Choroid plexus epithelial cell (primary cell): ENCODE data around the gene CTNNA3.
"Not testable (repeated sequence)": the region's sequence is repeated elsewhere in the genome, so short reads cannot be mapped to it uniquely, and the experiment has no call there.

Experiments used
- DNase-seq: peaks from one replicate; pipeline ENCODE4 v3.0.0-alpha.2; 2010; ENCODE audit warnings: low read depth
- H3K4me3 ChIP-seq: 2 replicates; pipeline ENCODE4 v1.5.1; 2011; ENCODE audit warnings: low read depth, mild to moderate bottlenecking, control low read depth, low read length, moderate library complexity
- TF ChIP-seq, protein P1 (sequence below): conservative IDR thresholded peaks from 2 replicates; pipeline ENCODE4 v1.5.1; 2011; ENCODE audit warnings: low read depth, mild to moderate bottlenecking, control low read depth, inconsistent platforms, low read length, moderate library complexity

The CTNNA3 gene

DNA sequence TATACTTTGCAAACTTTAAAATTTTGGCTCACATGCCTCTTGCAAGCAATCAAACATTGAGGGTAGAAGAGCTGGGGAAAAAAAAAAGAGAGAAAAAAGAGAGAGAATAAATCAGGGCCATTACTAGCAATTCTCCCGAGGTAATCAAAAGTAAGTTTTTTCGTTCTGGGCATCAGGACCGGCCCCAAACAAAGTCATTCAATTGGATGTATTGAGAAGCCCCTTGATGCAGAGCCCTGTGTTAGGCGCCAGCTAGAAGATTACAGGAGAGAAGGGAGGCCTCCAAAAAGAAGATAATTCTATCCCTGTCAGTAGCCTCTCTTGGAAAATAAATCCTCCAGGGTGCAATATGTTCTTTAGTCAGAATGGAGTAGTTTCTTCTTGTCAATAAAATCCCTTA, 2.2 kb upstream of the CTNNA3 start:
- TF ChIP-seq, protein P1, sequence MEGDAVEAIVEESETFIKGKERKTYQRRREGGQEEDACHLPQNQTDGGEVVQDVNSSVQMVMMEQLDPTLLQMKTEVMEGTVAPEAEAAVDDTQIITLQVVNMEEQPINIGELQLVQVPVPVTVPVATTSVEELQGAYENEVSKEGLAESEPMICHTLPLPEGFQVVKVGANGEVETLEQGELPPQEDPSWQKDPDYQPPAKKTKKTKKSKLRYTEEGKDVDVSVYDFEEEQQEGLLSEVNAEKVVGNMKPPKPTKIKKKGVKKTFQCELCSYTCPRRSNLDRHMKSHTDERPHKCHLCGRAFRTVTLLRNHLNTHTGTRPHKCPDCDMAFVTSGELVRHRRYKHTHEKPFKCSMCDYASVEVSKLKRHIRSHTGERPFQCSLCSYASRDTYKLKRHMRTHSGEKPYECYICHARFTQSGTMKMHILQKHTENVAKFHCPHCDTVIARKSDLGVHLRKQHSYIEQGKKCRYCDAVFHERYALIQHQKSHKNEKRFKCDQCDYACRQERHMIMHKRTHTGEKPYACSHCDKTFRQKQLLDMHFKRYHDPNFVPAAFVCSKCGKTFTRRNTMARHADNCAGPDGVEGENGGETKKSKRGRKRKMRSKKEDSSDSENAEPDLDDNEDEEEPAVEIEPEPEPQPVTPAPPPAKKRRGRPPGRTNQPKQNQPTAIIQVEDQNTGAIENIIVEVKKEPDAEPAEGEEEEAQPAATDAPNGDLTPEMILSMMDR, result no peak
- H3K4me3 ChIP-seq, result no peak overlapping the region
- no peak for DNase-seq

GRCh38 chr10:67697724-67698131, 1.7 kb upstream of the CTNNA3 start:
- TF ChIP-seq, protein P1, result peak; percentile 77
- H3K4me3 ChIP-seq, result no peak overlapping the region
- peak; percentile 82 for DNase-seq

DNA sequence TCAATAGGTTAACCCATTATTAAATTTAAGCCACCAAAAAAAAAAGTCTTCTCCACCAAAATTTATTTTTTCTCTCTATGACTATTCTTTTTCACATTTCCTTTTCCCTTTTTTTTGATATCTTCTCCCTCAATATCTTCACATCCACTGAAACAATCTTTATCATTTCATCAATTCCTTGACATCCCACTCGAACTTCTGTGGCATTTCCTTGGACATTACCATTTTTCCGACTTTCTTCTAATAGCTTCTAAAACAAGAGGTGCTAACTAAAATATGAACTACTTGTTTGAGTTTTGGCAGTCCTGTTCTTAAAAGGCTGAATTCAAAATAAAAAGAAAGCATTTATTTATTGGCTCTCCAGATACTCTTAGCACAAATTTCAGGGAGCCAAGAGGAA, 684 bp upstream of the CTNNA3 start:
- no peak for DNase-seq
- TF ChIP-seq, protein P1, result no peak
- no peak overlapping the region for H3K4me3 ChIP-seq

- DNase-seq, result no peak
- TF ChIP-seq, protein P1, result no peak
- no peak overlapping the region for H3K4me3 ChIP-seq
Observed at GRCh38 chr10:67695555-67695954, 440 bp downstream of the CTNNA3 start.

- not testable (repeated sequence) for H3K4me3 ChIP-seq, DNase-seq
Observed at GRCh38 chr10:67691861-67692260, 4.1 kb downstream of the CTNNA3 start.

GRCh38 chr10:67690540-67690939, 5.5 kb downstream of the CTNNA3 start:
- not testable (repeated sequence) for DNase-seq, H3K4me3 ChIP-seq

DNA sequence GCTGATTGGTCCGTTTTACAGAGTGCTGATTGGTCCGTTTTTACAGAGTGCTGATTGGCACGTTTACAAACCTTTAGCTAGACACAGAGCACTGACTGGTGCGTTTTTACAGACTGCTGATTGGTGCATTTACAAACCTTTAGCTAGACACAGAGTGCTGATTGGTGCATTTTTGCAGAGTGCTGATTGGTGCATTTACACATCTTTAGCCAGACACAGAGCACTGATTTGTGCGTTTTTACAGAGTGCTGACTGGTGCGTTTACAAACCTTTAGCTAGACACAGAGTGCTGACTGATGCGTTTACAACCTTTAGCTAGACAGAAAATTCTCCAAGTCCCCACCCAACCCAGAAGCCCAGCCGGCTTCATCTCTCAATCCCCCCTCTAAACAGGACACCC, 11.9 kb downstream of the CTNNA3 start:
- DNase-seq, H3K4me3 ChIP-seq: not testable (repeated sequence)

DNA sequence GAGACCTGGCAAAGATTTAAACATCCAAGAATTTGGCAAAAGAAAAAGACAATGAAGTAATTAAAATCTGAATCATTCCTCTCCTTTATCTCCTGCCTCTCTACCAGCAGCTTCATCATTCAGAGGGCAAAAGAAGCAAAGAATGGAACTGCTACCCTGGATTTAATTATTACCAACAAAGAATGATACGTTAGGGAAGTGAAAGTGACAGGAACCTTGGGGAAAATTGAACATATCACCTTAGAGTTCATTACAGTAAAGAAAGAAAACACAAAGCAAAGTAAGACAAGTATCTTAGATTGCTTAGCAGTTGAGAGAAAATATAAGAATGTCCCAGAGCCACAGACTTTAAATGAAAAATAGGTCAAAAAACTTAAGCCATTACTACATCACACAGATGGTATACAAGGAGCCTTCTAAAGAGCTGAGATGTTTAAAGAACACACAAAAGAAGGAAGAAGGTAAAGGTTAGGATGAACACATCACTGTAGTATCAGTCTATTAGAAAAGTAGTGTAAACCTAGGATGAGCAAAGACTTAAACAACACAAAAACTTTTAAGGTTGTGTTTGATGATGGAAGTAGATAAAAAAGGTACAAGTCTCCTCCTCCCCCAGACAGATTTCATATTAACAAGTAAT, 17.5 kb downstream of the CTNNA3 start:
- H3K4me3 ChIP-seq, result no peak overlapping the region
- TF ChIP-seq, protein P1, result no peak
- DNase-seq, result no peak

- TF ChIP-seq, protein P1, result no peak
- H3K4me3 ChIP-seq, result no peak overlapping the region
- DNase-seq, result no peak
Observed at GRCh38 chr10:67676208-67676825, 19.7 kb downstream of the CTNNA3 start.
